Liver (tissue), 9 donors: ENCODE data around the gene EXOC4. TPM values are rescaled to one million over a fixed set of nuclear protein-coding genes. Genes with fewer than 3 reads are reported as not detected.

Experiments
- DNase-seq: peaks from one replicate; pipeline ENCODE4 v3.0.0-alpha.2; 2017; ENCODE audit warnings: low spot score
- H3K27ac ChIP-seq, 2 donors: one replicate each; pipeline ENCODE4 v1.7.0; 2013; ENCODE audit warnings: inconsistent platforms in 2 of 2, low read length in 2 of 2, control low read depth in 1 of 2, low read depth in 1 of 2, mild to moderate bottlenecking in 1 of 2
- H3K27me3 ChIP-seq, 4 donors: one replicate each; pipeline versions ENCODE4 v1.6.1 to v1.7.0; 2013; ENCODE audit warnings: low read length in 3 of 4, inconsistent platforms in 1 of 4, mild to moderate bottlenecking in 1 of 4, moderate library complexity in 1 of 4; ENCODE audit not compliant: control insufficient read depth in 4 of 4, insufficient read depth in 4 of 4
- H3K36me3 ChIP-seq, 4 donors: one replicate each; pipeline versions ENCODE4 v1.6.1 to v1.7.0; 2013; ENCODE audit warnings: low read length in 3 of 4, mild to moderate bottlenecking in 3 of 4, low read depth in 1 of 4, moderate library complexity in 1 of 4; ENCODE audit not compliant: control insufficient read depth in 4 of 4, insufficient read depth in 3 of 4
- H3K4me1 ChIP-seq, 4 donors: one replicate each; pipeline versions ENCODE4 v1.6.1 to v1.7.0; 2013; ENCODE audit warnings: low read length in 3 of 4, mild to moderate bottlenecking in 3 of 4, moderate library complexity in 1 of 4; ENCODE audit not compliant: control insufficient read depth in 4 of 4, insufficient read depth in 4 of 4
- H3K4me3 ChIP-seq, 3 donors: one replicate each; pipeline versions ENCODE4 v1.6.1 to v1.7.0; 2013; ENCODE audit warnings: low read length in 3 of 3, control low read depth in 1 of 3, low read depth in 1 of 3, mild to moderate bottlenecking in 1 of 3
- H3K9ac ChIP-seq, 2 donors: one replicate each; pipeline ENCODE4 v1.7.0; 2013; ENCODE audit warnings: low read length in 2 of 2, mild to moderate bottlenecking in 2 of 2, moderate library complexity in 2 of 2, control low read depth in 1 of 2, low read depth in 1 of 2
- H3K9me3 ChIP-seq, 4 donors: one replicate each; pipeline versions ENCODE4 v1.6.1 to v1.7.0; 2013; ENCODE audit warnings: low read length in 3 of 4; ENCODE audit not compliant: control insufficient read depth in 4 of 4
- ATF3 ChIP-seq: IDR thresholded peaks from 2 replicates; pipeline ENCODE4 v1.6.1; 2016; ENCODE audit warnings: antibody characterized with exemption
- CTCF ChIP-seq: fragments of 150-350 bp; IDR thresholded peaks from 2 replicates; pipeline ENCODE4 v1.5.1; 2017; ENCODE audit warnings: improper control_type of control experiment, low read depth, low read length; ENCODE audit not compliant: missing input control
- EGR1 ChIP-seq, 2 donors: IDR thresholded peaks; 2 replicates each; pipeline ENCODE4 v1.6.1; 2016 to 2018; ENCODE audit warnings: antibody characterized with exemption in 2 of 2, low read depth in 2 of 2
- FOXA1 ChIP-seq: IDR thresholded peaks from 2 replicates; pipeline ENCODE4 v1.6.1; 2016; ENCODE audit warnings: antibody characterized with exemption
- FOXA2 ChIP-seq: IDR thresholded peaks from 2 replicates; pipeline ENCODE4 v1.6.1; 2016; ENCODE audit warnings: antibody characterized with exemption
- GABPA ChIP-seq, 2 donors: IDR thresholded peaks in 1 of 2; conservative IDR thresholded peaks in 1 of 2; 2 replicates each; pipeline ENCODE4 v1.6.1; 2016; ENCODE audit warnings: antibody characterized with exemption in 2 of 2, mild to moderate bottlenecking in 1 of 2, moderate library complexity in 1 of 2
- HNF4A ChIP-seq, 2 donors: conservative IDR thresholded peaks; 2 replicates each; pipeline ENCODE4 v1.6.1; 2016; ENCODE audit warnings: antibody characterized with exemption in 2 of 2, mild to moderate bottlenecking in 2 of 2
- HNF4G ChIP-seq: IDR thresholded peaks from 2 replicates; pipeline ENCODE4 v1.6.1; 2016; ENCODE audit warnings: antibody characterized with exemption
- JUND ChIP-seq, 2 donors: IDR thresholded peaks; 2 replicates each; pipeline ENCODE4 v1.6.1; 2016; ENCODE audit warnings: antibody characterized with exemption in 2 of 2
- MAX ChIP-seq: IDR thresholded peaks from 2 replicates; pipeline ENCODE4 v1.6.1; 2016; ENCODE audit warnings: antibody characterized with exemption
- NR2F2 ChIP-seq: IDR thresholded peaks from 2 replicates; pipeline ENCODE4 v1.6.1; 2016; ENCODE audit warnings: antibody characterized with exemption
- RAD21 ChIP-seq, 2 donors: IDR thresholded peaks; 2 replicates each; pipeline ENCODE4 v1.6.1; 2016; ENCODE audit warnings: antibody characterized with exemption in 2 of 2, mild to moderate bottlenecking in 2 of 2
- REST ChIP-seq: IDR thresholded peaks from 2 replicates; pipeline ENCODE4 v1.6.1; 2016; ENCODE audit warnings: antibody characterized with exemption, mild to moderate bottlenecking
- RXRA ChIP-seq, 2 donors: IDR thresholded peaks; 2 replicates each; pipeline ENCODE4 v1.6.1; 2017 to 2018; ENCODE audit warnings: antibody characterized with exemption in 2 of 2, mild to moderate bottlenecking in 1 of 2
- SP1 ChIP-seq: IDR thresholded peaks from 2 replicates; pipeline ENCODE4 v1.6.1; 2018; ENCODE audit warnings: antibody characterized with exemption, mild to moderate bottlenecking
- TAF1 ChIP-seq: conservative IDR thresholded peaks from 2 replicates; pipeline ENCODE4 v1.6.1; 2016; ENCODE audit warnings: antibody characterized with exemption, mild to moderate bottlenecking
- YY1 ChIP-seq: IDR thresholded peaks from 2 replicates; pipeline ENCODE4 v1.6.1; 2016; ENCODE audit warnings: antibody characterized with exemption, mild to moderate bottlenecking
- ZBTB33 ChIP-seq: IDR thresholded peaks from 2 replicates; pipeline ENCODE4 v1.6.1; 2016; ENCODE audit warnings: antibody characterized with exemption
- WGBS: extraction: QIAGEN DNeasy Blood & Tissue Kit; methylation state at CpG from one replicate; pipeline ENCODE4 v1.1.7; 2013; 5-methylcytosine and 5-hydroxymethylcytosine counted together
- polyA plus RNA-seq, 2 donors: library from polyadenylated mRNA; stranded (reverse) in 1 of 2; unstranded in 1 of 2; fragments of 200-250 nt in 1 of 2; fragments of >200 nt in 1 of 2; fragmentation: Nextera tagmentation in 1 of 2; extraction: Ambion mirVana in 1 of 2; gene quantifications; one replicate each; pipeline versions ENCODE4 v1.2.1 to v1.2.3, GENCODE V29; 2013 to 2015
- total RNA-seq, 2 donors: library from RNA; depleted of rRNA; stranded (reverse); fragments of >200 nt; gene quantifications; one replicate each; pipeline ENCODE4 v1.2.3, GENCODE V29; 2014
- donor health status: healthy.
- donor health status: healthy.
- donor health status: healthy.
- donor health status: healthy.
- donor health status: healthy.

Gene EXOC4
- total and polyA plus RNA-seq, 4 donors: 9.5 to 55.9 (median 23.6) TPM

- TF ChIP-seq CTCF (no peak), NR2F2 (no peak), TAF1 (no peak), RXRA (IDR thresholded peaks at IDR 0.05) (no peak), EGR1 (IDR thresholded peaks at IDR 0.05; ENCODE audit: low read depth in 2 of 2) (no peak), JUND (IDR thresholded peaks at IDR 0.05) (no peak), MAX (no peak), RAD21 (IDR thresholded peaks at IDR 0.05) (no peak)
Measured at GRCh38 chr7:134084488-134085144, 831.7 kb downstream of the EXOC4 start (continued).

- TF ChIP-seq RAD21 (IDR thresholded peaks at IDR 0.05) (no peak), HNF4A (conservative IDR thresholded peaks at IDR 0.05) (no peak), FOXA1 (no peak), SP1 (no peak), NR2F2 (no peak), JUND (IDR thresholded peaks at IDR 0.05) (no peak)
- H3K27ac ChIP-seq: no peak overlapping the region
Measured at GRCh38 chr7:134085311-134085710, 832.4 kb downstream of the EXOC4 start.

GRCh38 chr7:134086998-134087735 lies 834.3 kb downstream of the EXOC4 start:
- DNase-seq: no peak
- H3K9me3 ChIP-seq: peaks cover 0 to 3% (median under 1%) of the 10 kb centered on the region in 4 donors
- H3K27me3 ChIP-seq: no peaks in the 10 kb centered on the region
- no peaks in the 10 kb centered on the region for H3K36me3 ChIP-seq
- H3K4me1 ChIP-seq: no peaks in the 10 kb centered on the region
- 89% methylated on average over 2 of the region's 2 CpGs for WGBS
- H3K27ac ChIP-seq: no peak overlapping the region
- no peak overlapping the region for H3K9ac ChIP-seq
- no peak overlapping the region for H3K4me3 ChIP-seq
- no peak for TF ChIP-seq REST
- no peak for TF ChIP-seq RXRA (IDR thresholded peaks at IDR 0.05)
- no peak for TF ChIP-seq ATF3
- no peak for TF ChIP-seq FOXA2
- TF ChIP-seq YY1: no peak
- TF ChIP-seq RAD21 (IDR thresholded peaks at IDR 0.05): no peak
- TF ChIP-seq ZBTB33: no peak
- no peak for TF ChIP-seq JUND (IDR thresholded peaks at IDR 0.05)
- no peak for TF ChIP-seq EGR1 (IDR thresholded peaks at IDR 0.05; ENCODE audit: low read depth in 2 of 2)
- TF ChIP-seq HNF4A (conservative IDR thresholded peaks at IDR 0.05): no peak
- no peak for TF ChIP-seq MAX
- no peak for TF ChIP-seq NR2F2
- TF ChIP-seq TAF1: no peak
- no peak for TF ChIP-seq GABPA (IDR thresholded peaks at IDR 0.05 in 1 of 2, conservative IDR thresholded peaks at IDR 0.05 in 1 of 2)
- TF ChIP-seq SP1: no peak
- TF ChIP-seq FOXA1: no peak
- no peak for TF ChIP-seq HNF4G

More at GRCh38 chr7:134085311-134085710, 832.4 kb downstream of the EXOC4 start:
- Histone ChIP-seq H3K9me3 (peaks cover 0 to 3% (median under 1%) of the 10 kb centered on the region in 4 donors), H3K4me3 (no peak overlapping the region), H3K36me3 (no peaks in the 10 kb centered on the region), H3K4me1 (no peaks in the 10 kb centered on the region), H3K27me3 (no peaks in the 10 kb centered on the region), H3K9ac (no peak overlapping the region)
- DNase-seq: no peak
